ENCODE measurements around the gene TMEM26. TPM values are rescaled to one million over a fixed set of nuclear protein-coding genes. Genes with fewer than 3 reads are reported as not detected.

The TMEM26 gene
- total and polyA plus RNA-seq, 2 of the 13 experiments (the other 11 are each of a cell fraction or from before 2014, with no cell fraction given), result not detected

GRCh38 chr10:61480208-61480607 is 27.0 kb upstream of the TMEM26 start (continued):
- TF ChIP-seq ZNF18 (CRISPR knock-in tag; IDR thresholded peaks at IDR 0.05; ENCODE audit: insufficient replicate concordance) (no peak), MBNL3 (CRISPR knock-in tag; conservative IDR thresholded peaks at IDR 0.05) (no peak)

- no peaks in the 10 kb centered on the region for H3K4me1 ChIP-seq (ENCODE audit: insufficient read depth, low read length)
- H3K4me2 ChIP-seq (ENCODE audit: low read depth, low read length), result no peak overlapping the region
- in situ Hi-C loops (cut with HindIII; ENCODE audit: extremely low pct_ligation_motif_present, low pct_unique_long_range_greater_than_20kb), result no loop called here
- POLR2A ChIA-PET, result no interaction called here
- no peaks in the 10 kb centered on the region for H3K9me3 ChIP-seq (ENCODE audit: low read length)
- H3K27me3 ChIP-seq (ENCODE audit: control insufficient read depth in 1 of 2, insufficient read depth in 2 of 2, low read length in 2 of 2), result no peaks in the 10 kb centered on the region
- H3K36me3 ChIP-seq (replicated peaks in 1 of 2; ENCODE audit: control insufficient read depth in 1 of 2, insufficient read depth in 2 of 2, low read length in 2 of 2), result no peaks in the 10 kb centered on the region
- intact Hi-C loops (cut with micrococcal nuclease; ENCODE audit: unreplicated experiment), result no loop called here
- H3K27ac ChIP-seq (ENCODE audit: extremely low read length, insufficient read depth, low read length), result no peak overlapping the region
- no peak for ATAC-seq
- CTCF ChIA-PET (ENCODE audit: low intra/inter-chr PET ratio, low total read pairs), result no interaction called here
- H3K79me2 ChIP-seq (ENCODE audit: insufficient read depth, low read length), result no peaks in the 10 kb centered on the region
- no peak for FAIRE-seq
- H2AFZ ChIP-seq (ENCODE audit: low read length), result no peak overlapping the region
- H3K4me3 ChIP-seq (replicated peaks in 1 of 3; ENCODE audit: insufficient read depth in 1 of 3, low read depth in 2 of 3, low read length in 3 of 3), result no peak overlapping the region
- no peak for DNase-seq (ENCODE audit: low spot score)
- BruUV-seq (replicated peaks), result no TSS peak
- WGBS (ENCODE audit: low lambda C conversion rate), result 24% methylated on average over 4 of the region's 4 CpGs
- no peaks in the 10 kb centered on the region for H4K20me1 ChIP-seq (ENCODE audit: insufficient read depth, low read length)
- no peak overlapping the region for H3K9ac ChIP-seq (ENCODE audit: insufficient read depth, low read depth, low read length)
- TF ChIP-seq PHF5A (CRISPR knock-in tag; IDR thresholded peaks at IDR 0.05; ENCODE audit: low read depth, unreplicated experiment), result no peak
- no peak for TF ChIP-seq ZNF318 (CRISPR knock-in tag; IDR thresholded peaks at IDR 0.05)
- TF ChIP-seq MYC (CRISPR knock-in tag; IDR thresholded peaks at IDR 0.05; ENCODE audit: borderline replicate concordance), result no peak
- TF ChIP-seq GATAD2A (CRISPR knock-in tag; IDR thresholded peaks at IDR 0.05), result no peak
- no peak for TF ChIP-seq CHD4 (IDR thresholded peaks at IDR 0.05; ENCODE audit: borderline replicate concordance, low read length)
- TF ChIP-seq ARID4A (CRISPR knock-in tag; IDR thresholded peaks at IDR 0.05; ENCODE audit: borderline replicate concordance), result no peak
Observed at GRCh38 chr10:61478621-61479312, 25.6 kb upstream of the TMEM26 start.
